ENCODE measurements around the gene ELFN1.

DNA sequence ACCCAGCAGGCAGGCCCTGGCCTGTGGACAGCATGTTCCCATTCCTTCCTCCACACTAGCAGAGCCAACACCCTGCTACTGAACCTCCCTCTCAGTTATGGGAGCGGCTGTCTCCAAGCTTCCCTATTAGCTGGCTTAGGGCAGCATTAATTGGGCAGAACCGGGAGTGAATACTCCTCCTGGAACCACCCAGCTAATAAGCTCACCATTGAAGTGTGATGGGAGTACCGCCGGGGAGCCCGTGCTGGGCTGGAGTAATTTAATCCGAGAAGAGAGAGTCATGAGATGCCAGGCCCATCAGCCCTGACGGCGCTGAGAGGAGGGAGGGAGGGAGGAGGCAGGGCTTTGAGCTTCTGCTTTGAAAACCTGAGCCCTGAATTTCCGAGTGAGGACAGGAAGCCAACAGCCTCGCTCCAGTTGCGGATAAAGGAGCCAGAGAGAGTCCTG is 31.8 kb upstream of the ELFN1 start:
- TF ChIP-seq, protein P1, sequence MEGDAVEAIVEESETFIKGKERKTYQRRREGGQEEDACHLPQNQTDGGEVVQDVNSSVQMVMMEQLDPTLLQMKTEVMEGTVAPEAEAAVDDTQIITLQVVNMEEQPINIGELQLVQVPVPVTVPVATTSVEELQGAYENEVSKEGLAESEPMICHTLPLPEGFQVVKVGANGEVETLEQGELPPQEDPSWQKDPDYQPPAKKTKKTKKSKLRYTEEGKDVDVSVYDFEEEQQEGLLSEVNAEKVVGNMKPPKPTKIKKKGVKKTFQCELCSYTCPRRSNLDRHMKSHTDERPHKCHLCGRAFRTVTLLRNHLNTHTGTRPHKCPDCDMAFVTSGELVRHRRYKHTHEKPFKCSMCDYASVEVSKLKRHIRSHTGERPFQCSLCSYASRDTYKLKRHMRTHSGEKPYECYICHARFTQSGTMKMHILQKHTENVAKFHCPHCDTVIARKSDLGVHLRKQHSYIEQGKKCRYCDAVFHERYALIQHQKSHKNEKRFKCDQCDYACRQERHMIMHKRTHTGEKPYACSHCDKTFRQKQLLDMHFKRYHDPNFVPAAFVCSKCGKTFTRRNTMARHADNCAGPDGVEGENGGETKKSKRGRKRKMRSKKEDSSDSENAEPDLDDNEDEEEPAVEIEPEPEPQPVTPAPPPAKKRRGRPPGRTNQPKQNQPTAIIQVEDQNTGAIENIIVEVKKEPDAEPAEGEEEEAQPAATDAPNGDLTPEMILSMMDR (IDR thresholded peaks at IDR 0.05; ENCODE audit: extremely low read depth in 1 of 2, insufficient read depth in 1 of 2, low read depth in 1 of 2, low read length in 2 of 2), result no peak
- TF ChIP-seq POLR2AphosphoS5 (IDR thresholded peaks at IDR 0.05; ENCODE audit: insufficient read depth, low read depth, low read length) (no peak), POLR2A (IDR thresholded peaks at IDR 0.05; ENCODE audit: low read depth, low read length) (no peak), EZH2 (IDR thresholded peaks at IDR 0.05; ENCODE audit: borderline replicate concordance, low read depth, low read length, severe bottlenecking) (no peak), MYC (IDR thresholded peaks at IDR 0.05; ENCODE audit: low read depth, low read length) (no peak), FOS (IDR thresholded peaks at IDR 0.05; ENCODE audit: borderline replicate concordance, insufficient read depth, low read length) (no peak)
- TF ChIP-seq, protein P2, sequence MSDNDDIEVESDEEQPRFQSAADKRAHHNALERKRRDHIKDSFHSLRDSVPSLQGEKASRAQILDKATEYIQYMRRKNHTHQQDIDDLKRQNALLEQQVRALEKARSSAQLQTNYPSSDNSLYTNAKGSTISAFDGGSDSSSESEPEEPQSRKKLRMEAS (IDR thresholded peaks at IDR 0.05; ENCODE audit: insufficient read depth, insufficient read length), result no peak

Measured in endothelial cell of umbilical vein (primary cell).